K562 (cell line): ENCODE measurements around the gene DCST1. TPM values are rescaled to one million over a fixed set of nuclear protein-coding genes. Genes with fewer than 3 reads are reported as not detected.
A peak's percentile ranks its signal among the peaks of the same experiment; 100 is the strongest.

ENCODE experiments used
- ARID3A ChIP-seq: IDR thresholded peaks from 2 replicates; pipeline ENCODE4 v1.6.1; 2012; ENCODE audit warnings: low read depth, low read length, improper control_type of control experiment, borderline replicate concordance
- ASH1L ChIP-seq: fragments of 450-650 bp; IDR thresholded peaks from 2 replicates; pipeline ENCODE4 v1.6.1; 2018; ENCODE audit warnings: borderline replicate concordance, mild to moderate bottlenecking, low read depth; ENCODE audit not compliant: partially characterized antibody
- CAMTA2 ChIP-seq: fragments of 250-450 bp; sonication (Bioruptor Pico); conservative IDR thresholded peaks from 2 replicates; pipeline ENCODE4 v1.5.1; 2022
- CREB3L1 ChIP-seq: fragments of 450-650 bp; IDR thresholded peaks from 2 replicates; pipeline ENCODE4 v1.6.1; 2014; ENCODE audit warnings: low read depth, mild to moderate bottlenecking, moderate library complexity, borderline replicate concordance
- EWSR1 ChIP-seq: fragments of 450-650 bp; IDR thresholded peaks from 2 replicates; pipeline ENCODE4 v1.6.1; 2018; ENCODE audit warnings: borderline replicate concordance, mild to moderate bottlenecking, low read depth, moderate library complexity; ENCODE audit not compliant: partially characterized antibody
- GTF2A2 ChIP-seq: IDR thresholded peaks from 2 replicates; pipeline ENCODE4 v1.6.1; 2016; ENCODE audit warnings: mild to moderate bottlenecking, missing genetic modification characterization, missing compliant biosample characterization
- HNRNPUL1 ChIP-seq: fragments of 200-400 bp; formaldehyde crosslinking; IDR thresholded peaks from 2 replicates; pipeline ENCODE4 v1.6.1; 2017; ENCODE audit warnings: low read length
- JUND ChIP-seq, 2 experiments: IDR thresholded peaks; 2 replicates in 1 of 2; 3 replicates in 1 of 2; pipeline ENCODE4 v1.6.1; 2011; ENCODE audit warnings: borderline replicate concordance in 2 of 2, low read depth in 2 of 2, low read length in 2 of 2, improper control_type of control experiment in 1 of 2, missing biosample characterization in 1 of 2, missing genetic modification characterization in 1 of 2, missing genetic modification reagents in 1 of 2
- KAT2B ChIP-seq: IDR thresholded peaks from one replicate; pipeline ENCODE4 v1.6.1; 2012; ENCODE audit warnings: low read depth, mild to moderate bottlenecking, control low read depth, inconsistent platforms, low read length, moderate library complexity
- MAZ ChIP-seq, 2 experiments: fragments of 450-650 bp in 1 of 2; sonication (generic) in 1 of 2; formaldehyde crosslinking; IDR thresholded peaks in 1 of 2; conservative IDR thresholded peaks in 1 of 2; 2 replicates each; pipeline versions ENCODE4 v1.4.0 to v1.5.0; 2020; ENCODE audit warnings: mild to moderate bottlenecking in 1 of 2, missing genetic modification reagents in 1 of 2
- MTA3 ChIP-seq: fragments of 450-650 bp; formaldehyde crosslinking; IDR thresholded peaks from 2 replicates; pipeline ENCODE4 v1.6.1; 2017; ENCODE audit warnings: mild to moderate bottlenecking, borderline replicate concordance
- NCOA2 ChIP-seq, 2 experiments: fragments of 450-650 bp; IDR thresholded peaks; 2 replicates each; pipeline ENCODE4 v1.6.1; 2018; ENCODE audit warnings: mild to moderate bottlenecking in 2 of 2, moderate library complexity in 1 of 2; ENCODE audit not compliant: partially characterized antibody in 2 of 2
- PHF21A ChIP-seq: fragments of 450-650 bp; IDR thresholded peaks from 2 replicates; pipeline ENCODE4 v1.6.1; 2017; ENCODE audit warnings: low read depth, borderline replicate concordance
- RAD51 ChIP-seq: fragments of 450-650 bp; IDR thresholded peaks from 2 replicates; pipeline ENCODE4 v1.7.1; 2016; ENCODE audit warnings: low read depth, mild to moderate bottlenecking, borderline replicate concordance
- RBM14 ChIP-seq: fragments of 200-400 bp; formaldehyde crosslinking; IDR thresholded peaks from 2 replicates; pipeline ENCODE4 v1.6.1; 2018; ENCODE audit warnings: low read depth, mild to moderate bottlenecking, low read length, moderate library complexity, borderline replicate concordance; ENCODE audit not compliant: insufficient read depth
- SLC30A9 ChIP-seq: fragments of 250-450 bp; sonication (Bioruptor Pico); IDR thresholded peaks from 2 replicates; pipeline ENCODE4 v1.8.0; 2022; ENCODE audit warnings: mild to moderate bottlenecking, moderate library complexity
- SREBF2 ChIP-seq: sonication (generic); formaldehyde crosslinking; IDR thresholded peaks from 2 replicates; pipeline ENCODE4 v1.4.0; 2020; ENCODE audit warnings: mild to moderate bottlenecking, missing genetic modification reagents
- TFAM ChIP-seq: fragments of 250-450 bp; sonication (Bioruptor Pico); conservative IDR thresholded peaks from 2 replicates; pipeline ENCODE4 v1.5.0; 2021; ENCODE audit warnings: mild to moderate bottlenecking, moderate library complexity
- THRA ChIP-seq: fragments of 450-650 bp; IDR thresholded peaks from 2 replicates; pipeline ENCODE4 v1.6.1; 2017; ENCODE audit warnings: mild to moderate bottlenecking, moderate library complexity
- ZNF174 ChIP-seq: fragments of 250-450 bp; sonication (Bioruptor Pico); IDR thresholded peaks from 2 replicates; pipeline ENCODE4 v1.4.0; 2020; ENCODE audit warnings: mild to moderate bottlenecking
- ZNF184 ChIP-seq: sonication (generic); formaldehyde crosslinking; IDR thresholded peaks from 2 replicates; pipeline ENCODE4 v1.5.0; 2020; ENCODE audit warnings: missing genetic modification reagents
- ZNF24 ChIP-seq: fragments of 450-650 bp; IDR thresholded peaks from 2 replicates; pipeline ENCODE4 v1.6.1; 2016
- ZNF445 ChIP-seq: fragments of 250-450 bp; sonication (Bioruptor Pico); IDR thresholded peaks from 2 replicates; pipeline ENCODE4 v1.4.0; 2020; ENCODE audit warnings: low read depth, mild to moderate bottlenecking, moderate library complexity
- ZNF707 ChIP-seq: fragments of 250-450 bp; sonication (Bioruptor Pico); conservative IDR thresholded peaks from 2 replicates; pipeline ENCODE4 v1.8.0; 2022; ENCODE audit warnings: inconsistent platforms, mild to moderate bottlenecking, moderate library complexity
- polyA plus RNA-seq, 8 experiments: library from polyadenylated mRNA; depleted of rRNA in 4 of 8; stranded (reverse) in 5 of 8; unstranded in 3 of 8; fragments of >200 nt; fragmentation: Nextera tagmentation in 2 of 8; fragmentation: Illumina TruSeq in 1 of 8; extraction: Ambion mirVana in 2 of 8; extraction: Trizol in 1 of 8; gene quantifications; 2 replicates each; pipeline versions ENCODE4 v1.2.1 to v1.2.3, GENCODE V29; 2011 to 2014; ENCODE audit warnings: inconsistent platforms in 1 of 8, missing spikeins in 1 of 8
- total RNA-seq, 7 experiments: library from RNA; depleted of rRNA in 6 of 7; stranded (reverse); fragments of >200 nt in 6 of 7; fragmentation: Illumina TruSeq in 2 of 7; extraction: Trizol in 2 of 7; gene quantifications; 2 replicates each; pipeline versions ENCODE4 v1.2.1 to v1.2.3, GENCODE V29; 2011 to 2021; ENCODE audit warnings: low replicate concordance in 1 of 7

Gene DCST1
- total and polyA plus RNA-seq, 9 of the 15 experiments (the other 6 are each of a cell fraction or from before 2014, with no cell fraction given): not detected

- TF ChIP-seq CREB3L1 (no peak), CAMTA2 (CRISPR knock-in tag) (no peak), ZNF445 (CRISPR knock-in tag) (no peak), ARID3A (no peak), MAZ (CRISPR knock-in tag; conservative IDR thresholded peaks at IDR 0.05 in 1 of 2, IDR thresholded peaks at IDR 0.05 in 1 of 2) (peak; percentile 44 to 71; a peak in 3 of 4 replicates), ZNF24 (no peak), TFAM (CRISPR knock-in tag) (no peak), HNRNPUL1 (no peak), ASH1L (peak; percentile 29), JUND (IDR thresholded peaks at IDR 0.05; ENCODE audit: borderline replicate concordance, low read depth, low read length) (no peak), JUND (tag; IDR thresholded peaks at IDR 0.05; ENCODE audit: borderline replicate concordance, low read depth, low read length) (no peak), RBM14 (no peak), NCOA2 (IDR thresholded peaks at IDR 0.05; ENCODE audit: partially characterized antibody in 2 of 2) (no peak), MTA3 (no peak), ZNF184 (no peak), SLC30A9 (CRISPR knock-in tag) (no peak), PHF21A (no peak), RAD51 (no peak), SREBF2 (CRISPR knock-in tag) (no peak), EWSR1 (no peak), ZNF707 (CRISPR knock-in tag) (no peak), KAT2B (no peak), ZNF174 (no peak), GTF2A2 (tag) (no peak), THRA (no peak)
Observed at GRCh38 chr1:155078469-155079209, 45.0 kb downstream of the DCST1 start, which contains the start of gene EFNA3 (continued).
